HepG2 (cell line): ENCODE measurements around the gene PRSS21. TPM values are rescaled to one million over a fixed set of nuclear protein-coding genes. Genes with fewer than 3 reads are reported as not detected.

Source experiments
- ATAC-seq: fragments of 200-7000 bp; cut with Tn5 transposase; 3 replicates; pipeline ENCODE4 v1.9.1; 2020; ENCODE audit warnings: mild to moderate bottlenecking, moderate library complexity
- BruUV-seq: library from RNA; stranded (reverse); fragments of 400-500 nt; replicated peaks from 2 replicates; lab custom pipeline; 2021; lab: Mats Ljungman, UMichigan
- CTCF ChIA-PET: fragments of 300-600 bp; formaldehyde crosslinking; extraction: SDS; loops from one replicate; lab custom pipeline; 2021; ENCODE audit warnings: low total read pairs, inconsistent platforms, low intra/inter-chr PET ratio; lab: Yijun Ruan, JAX
- POLR2A ChIA-PET: fragments of 350-600 bp; sonication (Branson Sonifier 250); formaldehyde crosslinking; loops from one replicate; lab custom pipeline; 2020; ENCODE audit warnings: antibody characterized with exemption, inconsistent platforms; lab: Yijun Ruan, JAX
- DNase-seq: peaks from one replicate; pipeline ENCODE4 v3.0.0-alpha.2; 2015; ENCODE audit warnings: low spot score
- FAIRE-seq: peaks from 3 replicates; lab custom pipeline; 2011; peaks lifted over from hg19 to GRCh38; lab: Jason Lieb, UNC
- H2AFZ ChIP-seq: one replicate; pipeline ENCODE4 v1.6.1; 2011; ENCODE audit warnings: low read length, inconsistent platforms
- H3K27ac ChIP-seq: fragments of 300-600 bp; 3 replicates; pipeline ENCODE4 v1.8.0; 2011; ENCODE audit warnings: mixed run types, mild to moderate bottlenecking, mixed read lengths, low read length, inconsistent platforms; ENCODE audit not compliant: insufficient read depth; ENCODE audit errors: extremely low read length
- H3K27me3 ChIP-seq, 2 experiments: fragments of 200-600 bp in 1 of 2; 2 replicates in 1 of 2; 3 replicates in 1 of 2; pipeline versions ENCODE4 v1.6.0 to v1.8.0; 2011; ENCODE audit warnings: low read length in 2 of 2, mild to moderate bottlenecking in 2 of 2, moderate library complexity in 2 of 2, inconsistent platforms in 1 of 2; ENCODE audit not compliant: insufficient read depth in 2 of 2, control insufficient read depth in 1 of 2
- H3K36me3 ChIP-seq, 2 experiments: fragments of 200-600 bp in 1 of 2; replicated peaks in 1 of 2; 2 replicates in 1 of 2; 3 replicates in 1 of 2; pipeline versions ENCODE4 v1.5.1 to v1.8.0; 2011; ENCODE audit warnings: low read length in 2 of 2, inconsistent platforms in 1 of 2; ENCODE audit not compliant: insufficient read depth in 2 of 2, control insufficient read depth in 1 of 2
- H3K4me1 ChIP-seq: 2 replicates; pipeline ENCODE4 v1.5.1; 2012; ENCODE audit warnings: low read length, inconsistent platforms; ENCODE audit not compliant: insufficient read depth
- H3K4me2 ChIP-seq: 2 replicates; pipeline ENCODE4 v1.6.0; 2011; ENCODE audit warnings: low read depth, low read length, inconsistent platforms
- H3K4me3 ChIP-seq, 3 experiments: fragments of 200-600 bp in 1 of 3; sonication (generic), shearing (Covaris generic) in 1 of 3; replicated peaks in 1 of 3; 2 replicates each; pipeline ENCODE4 v1.5.1; 2011 to 2016; ENCODE audit warnings: low read length in 3 of 3, inconsistent platforms in 2 of 3, low read depth in 2 of 3, mild to moderate bottlenecking in 2 of 3, control low read depth in 1 of 3, mixed read lengths in 1 of 3; ENCODE audit not compliant: insufficient read depth in 1 of 3
- H3K79me2 ChIP-seq: one replicate; pipeline ENCODE4 v1.6.1; 2011; ENCODE audit warnings: low read length, inconsistent platforms; ENCODE audit not compliant: insufficient read depth
- H3K9ac ChIP-seq: 2 replicates; pipeline ENCODE4 v1.6.0; 2011; ENCODE audit warnings: mild to moderate bottlenecking, low read depth, low read length, inconsistent platforms; ENCODE audit not compliant: insufficient read depth
- H3K9me3 ChIP-seq: 2 replicates; pipeline ENCODE4 v1.5.1; 2012; ENCODE audit warnings: mild to moderate bottlenecking, low read length
- H4K20me1 ChIP-seq: 2 replicates; pipeline ENCODE4 v1.6.0; 2011; ENCODE audit warnings: inconsistent platforms, mild to moderate bottlenecking, low read length, moderate library complexity; ENCODE audit not compliant: insufficient read depth
- MTA1 ChIP-seq: sonication (generic); formaldehyde crosslinking; IDR thresholded peaks from 2 replicates; pipeline ENCODE4 v1.4.0; 2020; ENCODE audit warnings: missing genetic modification reagents, mild to moderate bottlenecking, borderline replicate concordance
- PCBP1 ChIP-seq: fragments of 200-400 bp; formaldehyde crosslinking; IDR thresholded peaks from 2 replicates; pipeline ENCODE4 v1.6.1; 2017; ENCODE audit warnings: mild to moderate bottlenecking, low read depth, low read length, borderline replicate concordance
- PCBP2 ChIP-seq: fragments of 200-400 bp; formaldehyde crosslinking; optimal IDR thresholded peaks from 2 replicates; pipeline ENCODE3; 2018; ENCODE audit warnings: low read length, low read depth; ENCODE audit not compliant: poor library complexity, severe bottlenecking
- WGBS: methylation state at CpG from one replicate; pipeline ENCODE4 v1.1.6; 2017; ENCODE audit warnings: low lambda C conversion rate; 5-methylcytosine and 5-hydroxymethylcytosine counted together
- in situ Hi-C: cut with HindIII; loops from 2 replicates; pipeline ENCODE4 v1.10.0; 2017; ENCODE audit warnings: low pct_unique_long_range_greater_than_20kb; ENCODE audit not compliant: extremely low pct_ligation_motif_present
- intact Hi-C: fragments of 100-400 bp; cut with micrococcal nuclease; formaldehyde crosslinking; loops from one replicate; pipeline ENCODE4 v1.10.0; 2022; ENCODE audit not compliant: unreplicated experiment
- polyA plus RNA-seq, 8 experiments: library from polyadenylated mRNA; depleted of rRNA in 3 of 8; stranded (reverse) in 7 of 8; unstranded in 1 of 8; fragments of >200 nt; fragmentation: Illumina TruSeq in 4 of 8; extraction: Trizol in 4 of 8; gene quantifications; 2 replicates each; pipeline versions ENCODE4 v1.2.1 to v1.2.3, GENCODE V29; 2011 to 2016; ENCODE audit warnings: low read depth in 4 of 8, missing spikeins in 1 of 8, mixed read lengths in 1 of 8; ENCODE audit not compliant: insufficient read depth in 1 of 8
- total RNA-seq, 5 experiments: library from RNA; depleted of rRNA; stranded (reverse); fragments of >200 nt; fragmentation: Illumina TruSeq; extraction: Trizol; gene quantifications; 2 replicates each; pipeline ENCODE4 v1.2.3, GENCODE V29; 2016; ENCODE audit warnings: low read depth in 1 of 5
- TF ChIP-seq, protein P1 (sequence below), 2 experiments: sonication (generic) in 1 of 2; formaldehyde crosslinking in 1 of 2; IDR thresholded peaks; 2 replicates each; pipeline versions ENCODE4 v1.6.1 to v1.9.0; 2014 to 2022; ENCODE audit warnings: antibody characterized with exemption in 1 of 2, borderline replicate concordance in 1 of 2, inconsistent platforms in 1 of 2, low read depth in 1 of 2, missing genetic modification reagents in 1 of 2
- TF ChIP-seq, protein P2 (sequence below), 2 experiments: fragments of 450-650 bp in 1 of 2; sonication (generic) in 1 of 2; formaldehyde crosslinking; IDR thresholded peaks; 2 replicates each; pipeline versions ENCODE4 v1.5.0 to v1.8.0; 2020 to 2022; ENCODE audit warnings: mild to moderate bottlenecking in 1 of 2, missing genetic modification reagents in 1 of 2

Gene PRSS21
- total and polyA plus RNA-seq, 2 of the 13 experiments (the other 11 are each of a cell fraction or from before 2014, with no cell fraction given): not detected

DNA sequence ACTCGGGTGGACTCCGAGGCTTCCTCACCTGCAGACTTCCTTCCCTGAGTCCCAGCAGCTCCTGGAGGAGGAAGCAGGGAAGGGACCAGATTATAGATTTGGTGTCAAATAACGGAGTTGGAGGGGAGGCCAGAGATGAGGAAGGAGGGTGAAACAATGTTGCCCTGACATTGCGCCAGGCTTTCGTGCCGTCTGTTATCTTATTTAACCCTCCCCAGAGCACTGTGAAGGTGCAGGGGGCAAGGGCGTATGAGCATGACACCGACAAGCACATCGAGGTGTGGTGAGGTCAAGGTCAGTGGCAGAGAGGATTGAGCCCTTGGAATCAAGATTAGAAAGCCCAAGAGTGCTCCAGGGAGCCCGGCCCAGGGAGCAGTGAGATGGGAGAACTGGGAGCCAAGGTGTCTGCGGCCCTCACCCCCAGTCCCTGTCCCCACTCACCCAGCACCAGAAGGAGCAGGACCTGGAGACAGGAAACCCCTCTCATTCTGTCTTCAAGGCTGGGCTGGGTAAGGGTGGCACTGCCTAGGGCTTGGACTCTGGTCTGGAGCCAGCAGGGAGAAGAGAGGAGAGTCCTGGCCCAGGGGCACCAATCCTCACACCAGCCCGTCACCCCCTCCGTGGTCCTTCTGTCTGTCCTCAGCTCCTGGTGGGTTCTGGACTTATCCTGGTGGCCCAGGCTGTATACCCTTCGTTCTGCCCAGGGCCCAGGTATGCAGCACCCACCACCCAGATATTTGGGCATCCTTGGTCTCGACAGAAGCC is 30.8 kb upstream of the PRSS21 start (continued):
- TF ChIP-seq, protein P1, sequence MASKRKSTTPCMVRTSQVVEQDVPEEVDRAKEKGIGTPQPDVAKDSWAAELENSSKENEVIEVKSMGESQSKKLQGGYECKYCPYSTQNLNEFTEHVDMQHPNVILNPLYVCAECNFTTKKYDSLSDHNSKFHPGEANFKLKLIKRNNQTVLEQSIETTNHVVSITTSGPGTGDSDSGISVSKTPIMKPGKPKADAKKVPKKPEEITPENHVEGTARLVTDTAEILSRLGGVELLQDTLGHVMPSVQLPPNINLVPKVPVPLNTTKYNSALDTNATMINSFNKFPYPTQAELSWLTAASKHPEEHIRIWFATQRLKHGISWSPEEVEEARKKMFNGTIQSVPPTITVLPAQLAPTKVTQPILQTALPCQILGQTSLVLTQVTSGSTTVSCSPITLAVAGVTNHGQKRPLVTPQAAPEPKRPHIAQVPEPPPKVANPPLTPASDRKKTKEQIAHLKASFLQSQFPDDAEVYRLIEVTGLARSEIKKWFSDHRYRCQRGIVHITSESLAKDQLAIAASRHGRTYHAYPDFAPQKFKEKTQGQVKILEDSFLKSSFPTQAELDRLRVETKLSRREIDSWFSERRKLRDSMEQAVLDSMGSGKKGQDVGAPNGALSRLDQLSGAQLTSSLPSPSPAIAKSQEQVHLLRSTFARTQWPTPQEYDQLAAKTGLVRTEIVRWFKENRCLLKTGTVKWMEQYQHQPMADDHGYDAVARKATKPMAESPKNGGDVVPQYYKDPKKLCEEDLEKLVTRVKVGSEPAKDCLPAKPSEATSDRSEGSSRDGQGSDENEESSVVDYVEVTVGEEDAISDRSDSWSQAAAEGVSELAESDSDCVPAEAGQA (IDR thresholded peaks at IDR 0.05; ENCODE audit: low read depth): no peak
- TF ChIP-seq, protein P1 (CRISPR knock-in tag; IDR thresholded peaks at IDR 0.05; ENCODE audit: borderline replicate concordance): no peak
- TF ChIP-seq, protein P2, sequence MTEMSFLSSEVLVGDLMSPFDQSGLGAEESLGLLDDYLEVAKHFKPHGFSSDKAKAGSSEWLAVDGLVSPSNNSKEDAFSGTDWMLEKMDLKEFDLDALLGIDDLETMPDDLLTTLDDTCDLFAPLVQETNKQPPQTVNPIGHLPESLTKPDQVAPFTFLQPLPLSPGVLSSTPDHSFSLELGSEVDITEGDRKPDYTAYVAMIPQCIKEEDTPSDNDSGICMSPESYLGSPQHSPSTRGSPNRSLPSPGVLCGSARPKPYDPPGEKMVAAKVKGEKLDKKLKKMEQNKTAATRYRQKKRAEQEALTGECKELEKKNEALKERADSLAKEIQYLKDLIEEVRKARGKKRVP (CRISPR knock-in tag; IDR thresholded peaks at IDR 0.05): peak in 1 of 2 experiments; percentile 65; a peak in 2 of 4 replicates
- TF ChIP-seq, all 625 proteins: peak for 9

DNA sequence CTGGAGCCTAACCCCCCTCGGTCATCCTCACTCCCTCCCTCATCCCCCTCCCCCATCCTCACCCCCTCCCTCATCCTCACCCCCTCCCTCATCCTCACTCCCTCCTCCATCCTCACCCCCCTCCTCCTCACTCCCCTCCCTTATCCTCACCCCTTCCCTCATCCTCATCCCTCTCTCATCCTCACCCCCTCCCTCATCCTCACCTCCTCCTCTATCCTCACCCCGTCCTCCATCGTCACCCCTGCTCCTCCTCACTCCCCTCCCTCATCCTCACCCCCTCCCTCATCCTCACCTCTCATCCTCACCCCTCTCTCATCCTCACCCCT is 30.2 kb upstream of the PRSS21 start:
- Histone ChIP-seq H3K27ac (no peak overlapping the region), H3K27me3 (peaks cover 9 to 75% of the 10 kb centered on the region in 2 experiments; a peak in 4 of 5 replicates), H3K4me3 (no peak overlapping the region), H2AFZ (no peak overlapping the region)
- in situ Hi-C loops (loop anchor here (5.0 kb wide), 1 partner anchor 41 kb away; no protein-coding TSS in a partner anchor), intact Hi-C loops (no loop called here)
- no peak for FAIRE-seq
- TF ChIP-seq PCBP2 (peak; percentile 52), MTA1 (no peak), PCBP1 (0 out of 2 replicates have a peak, but pooled peaks have one; percentile 4)
- TF ChIP-seq, all 625 proteins: peak for 2
- H3K4me2 ChIP-seq: no peak overlapping the region
- no peak for ATAC-seq
- no peaks in the 10 kb centered on the region for H4K20me1 ChIP-seq
- peaks cover 18% of the 10 kb centered on the region for H3K4me1 ChIP-seq
- no TSS peak for BruUV-seq
- H3K9ac ChIP-seq: no peak overlapping the region
- WGBS: 35% methylated on average over 3 of the region's 3 CpGs
- ChIA-PET POLR2A (no interaction called here), CTCF (no interaction called here)
- no peaks in the 10 kb centered on the region for H3K36me3 ChIP-seq
- H3K9me3 ChIP-seq: no peaks in the 10 kb centered on the region
- H3K79me2 ChIP-seq: no peaks in the 10 kb centered on the region
- no peak for DNase-seq
